Stimulated activated CD4-positive, alpha-beta T cell treated with anti-CD3 and anti-CD28 coated beads, Interleukin-15, amount 100 ng/mL, for 48 hours (primary cell): ENCODE measurements around the gene CCDC142.
A peak's percentile ranks its signal among the peaks of the same experiment; 100 is the strongest.
"Not testable (repeated sequence)": the region's sequence is repeated elsewhere in the genome, so short reads cannot be mapped to it uniquely, and the experiment has no call there.

Experiments used
- DNase-seq, 2 donors: peaks; one replicate each; pipeline ENCODE4 v3.0.0-alpha.2; 2020; ENCODE audit warnings: low read depth in 2 of 2

CCDC142 gene

DNA sequence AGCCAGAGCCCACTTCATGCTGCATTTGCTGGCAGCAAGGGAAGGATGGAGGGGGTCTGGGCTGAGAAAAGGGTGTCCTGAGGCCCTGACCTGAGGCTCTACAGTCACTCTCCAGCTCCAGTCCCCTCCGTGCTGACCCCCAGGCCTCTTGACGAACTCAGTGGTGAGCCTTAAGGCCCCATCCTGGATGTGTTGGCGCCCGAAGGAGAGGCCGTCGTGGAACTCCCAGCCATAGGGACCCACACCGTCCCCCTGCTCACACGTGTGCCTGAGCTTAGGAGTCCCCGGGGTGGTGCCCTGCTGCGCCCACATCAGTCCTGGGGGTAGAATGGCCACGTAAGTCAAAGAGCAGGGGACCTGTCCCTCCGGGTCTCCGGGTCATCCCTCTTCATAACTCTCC is 18.4 kb downstream of the CCDC142 start:
- no peak for DNase-seq

GRCh38 chr2:74462786-74463105 is 20.1 kb downstream of the CCDC142 start:
- DNase-seq = no peak

GRCh38 chr2:74462054-74462785 is 20.6 kb downstream of the CCDC142 start:
- DNase-seq = no peak

- no peak for DNase-seq
Observed at GRCh38 chr2:74461187-74462053, 21.4 kb downstream of the CCDC142 start.

DNA sequence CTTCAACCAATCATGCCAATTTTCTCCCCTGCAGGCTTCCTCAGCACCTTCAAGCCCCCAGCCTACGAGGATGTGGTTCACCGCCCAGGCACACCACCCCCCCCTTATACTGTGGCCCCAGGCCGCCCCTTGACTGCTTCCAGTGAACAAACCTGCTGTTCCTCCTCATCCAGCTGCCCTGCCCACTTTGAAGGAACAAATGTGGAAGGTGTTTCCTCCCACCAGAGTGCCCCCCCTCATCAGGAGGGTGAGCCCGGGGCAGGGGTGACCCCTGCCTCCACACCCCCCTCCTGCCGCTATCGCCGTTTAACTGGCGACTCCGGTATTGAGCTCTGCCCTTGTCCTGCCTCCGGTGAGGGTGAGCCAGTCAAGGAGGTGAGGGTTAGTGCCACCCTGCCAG is 22.6 kb downstream of the CCDC142 start:
- DNase-seq = not testable (repeated sequence)

DNA sequence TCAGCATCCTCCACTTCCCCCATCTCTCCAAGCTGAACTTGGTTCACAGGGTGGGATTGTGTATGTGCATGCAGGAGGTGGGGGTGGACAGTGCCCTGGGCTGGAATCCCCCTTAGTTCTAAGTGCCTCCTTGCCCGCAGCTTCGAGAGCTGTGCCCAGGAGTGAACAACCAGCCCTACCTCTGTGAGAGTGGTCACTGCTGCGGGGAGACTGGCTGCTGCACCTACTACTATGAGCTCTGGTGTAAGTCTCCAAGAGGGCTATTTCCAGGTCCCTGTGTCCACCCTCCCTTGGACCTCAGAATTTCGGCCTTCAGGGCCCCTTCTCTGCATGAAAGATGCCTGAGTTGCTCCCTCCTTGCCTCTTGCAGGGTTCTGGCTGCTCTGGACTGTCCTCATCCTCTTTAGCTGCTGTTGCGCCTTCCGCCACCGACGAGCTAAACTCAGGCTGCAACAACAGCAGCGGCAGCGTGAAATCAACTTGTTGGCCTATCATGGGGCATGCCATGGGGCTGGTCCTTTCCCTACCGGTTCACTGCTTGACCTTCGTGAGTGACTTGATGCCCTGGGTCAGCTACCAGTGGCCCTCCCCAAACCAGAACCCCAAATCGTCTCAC is 23.2 kb downstream of the CCDC142 start:
- not testable (repeated sequence) for DNase-seq

- DNase-seq = no peak
Observed at GRCh38 chr2:74458938-74459363, 23.8 kb downstream of the CCDC142 start.

GRCh38 chr2:74458132-74458937 is 24.5 kb downstream of the CCDC142 start, which contains the start of gene WBP1:
TSS of gene WBP1 (plus strand) at chr2:74458438. CDS start at chr2:74458603, 165 bp downstream.
- peak; percentile 99 for DNase-seq

DNA sequence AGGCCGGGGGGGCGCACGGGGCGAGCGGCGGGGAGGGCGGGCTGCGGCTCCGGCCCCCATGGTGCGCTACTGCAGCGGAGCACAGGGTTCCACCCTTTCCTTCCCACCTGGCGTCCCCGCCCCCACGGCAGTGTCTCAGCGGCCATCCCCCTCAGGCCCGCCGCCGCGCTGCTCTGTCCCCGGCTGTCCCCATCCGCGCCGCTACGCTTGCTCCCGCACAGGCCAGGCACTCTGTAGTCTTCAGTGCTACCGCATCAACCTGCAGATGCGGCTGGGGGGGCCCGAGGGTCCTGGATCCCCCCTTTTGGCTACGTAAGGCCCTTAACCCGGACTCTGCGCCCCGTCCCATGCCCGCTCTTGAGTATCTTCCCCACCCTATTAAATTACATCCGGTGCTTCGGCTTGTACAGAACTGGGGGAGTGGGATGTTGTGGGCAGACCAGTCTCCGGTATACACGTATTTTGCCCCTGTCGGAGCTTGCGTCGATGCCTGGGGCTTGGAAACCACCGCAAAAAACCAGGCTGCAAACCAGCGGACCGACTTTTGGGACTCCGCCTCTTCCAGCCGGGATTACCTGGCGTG is 25.2 kb downstream of the CCDC142 start:
- peak; percentile 64 to 76 for DNase-seq

DNA sequence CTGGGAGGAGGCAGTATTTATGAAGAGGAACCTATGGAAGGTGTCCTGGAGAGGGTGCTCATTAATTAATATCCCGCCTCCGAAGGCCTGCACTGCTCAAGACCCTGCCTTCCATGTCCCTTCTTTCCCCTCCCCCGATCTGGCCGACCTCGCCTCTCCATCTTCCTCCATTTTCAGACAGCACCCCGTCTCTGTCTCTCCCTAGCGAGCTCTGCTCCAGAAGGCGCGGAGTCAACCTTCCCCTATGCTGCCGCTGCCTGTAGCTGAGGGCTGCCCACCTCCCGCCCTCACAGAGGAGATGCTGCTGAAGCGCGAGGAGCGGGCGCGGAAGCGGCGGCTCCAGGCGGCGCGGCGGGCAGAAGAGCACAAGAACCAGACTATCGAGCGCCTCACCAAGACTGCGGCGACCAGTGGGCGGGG is 25.7 kb downstream of the CCDC142 start:
- DNase-seq = no peak

DNA sequence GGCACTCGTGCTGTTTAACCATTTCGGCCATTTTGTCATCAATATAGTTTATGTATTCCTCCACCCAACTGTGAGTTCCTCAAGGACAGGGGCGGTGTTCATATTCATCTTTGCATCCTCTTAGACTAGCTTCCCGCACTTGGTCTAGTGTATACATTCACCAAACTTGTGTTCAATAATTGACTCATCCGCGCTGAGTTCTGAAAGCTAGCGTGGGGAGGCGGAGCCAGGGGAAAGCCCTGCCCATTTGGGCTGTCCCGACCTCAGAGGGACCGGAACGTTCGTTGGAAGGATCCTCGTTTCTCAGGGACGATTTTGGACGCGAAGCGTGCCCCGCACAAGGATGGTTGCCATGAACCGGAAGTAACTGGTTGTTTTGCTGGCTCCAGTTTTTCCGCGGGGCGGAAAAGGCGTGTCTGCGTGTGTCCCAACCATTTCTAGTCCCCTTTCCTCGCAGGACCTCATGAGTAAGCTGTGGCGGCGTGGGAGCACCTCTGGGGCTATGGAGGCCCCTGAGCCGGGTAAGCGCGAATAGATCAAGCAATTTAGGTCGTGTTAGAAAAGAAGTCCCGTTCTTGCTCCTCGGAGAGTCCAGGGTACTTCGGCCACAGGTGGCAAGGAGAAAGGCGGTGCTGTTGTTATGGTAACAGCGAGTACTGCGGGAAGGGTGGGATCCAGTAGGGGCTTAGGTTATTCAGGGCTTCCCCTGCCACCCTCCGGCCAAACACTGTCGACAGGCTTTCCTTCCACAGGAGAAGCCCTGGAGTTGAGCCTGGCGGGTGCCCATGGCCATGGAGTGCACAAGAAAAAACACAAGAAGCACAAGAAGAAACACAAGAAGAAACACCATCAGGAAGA is 27.9 kb downstream of the CCDC142 start, which contains the start of gene INO80B:
Gene INO80B (plus strand): TSS at position 434 of the 858 bp plus-strand sequence. CDS start 30 bp downstream, at position 464.
- peak; percentile 96 for DNase-seq

GRCh38 chr2:74450570-74451190 is 32.1 kb downstream of the CCDC142 start:
- DNase-seq = no peak

GRCh38 chr2:74448771-74449170 is 34.0 kb downstream of the CCDC142 start:
- no peak for DNase-seq

DNA sequence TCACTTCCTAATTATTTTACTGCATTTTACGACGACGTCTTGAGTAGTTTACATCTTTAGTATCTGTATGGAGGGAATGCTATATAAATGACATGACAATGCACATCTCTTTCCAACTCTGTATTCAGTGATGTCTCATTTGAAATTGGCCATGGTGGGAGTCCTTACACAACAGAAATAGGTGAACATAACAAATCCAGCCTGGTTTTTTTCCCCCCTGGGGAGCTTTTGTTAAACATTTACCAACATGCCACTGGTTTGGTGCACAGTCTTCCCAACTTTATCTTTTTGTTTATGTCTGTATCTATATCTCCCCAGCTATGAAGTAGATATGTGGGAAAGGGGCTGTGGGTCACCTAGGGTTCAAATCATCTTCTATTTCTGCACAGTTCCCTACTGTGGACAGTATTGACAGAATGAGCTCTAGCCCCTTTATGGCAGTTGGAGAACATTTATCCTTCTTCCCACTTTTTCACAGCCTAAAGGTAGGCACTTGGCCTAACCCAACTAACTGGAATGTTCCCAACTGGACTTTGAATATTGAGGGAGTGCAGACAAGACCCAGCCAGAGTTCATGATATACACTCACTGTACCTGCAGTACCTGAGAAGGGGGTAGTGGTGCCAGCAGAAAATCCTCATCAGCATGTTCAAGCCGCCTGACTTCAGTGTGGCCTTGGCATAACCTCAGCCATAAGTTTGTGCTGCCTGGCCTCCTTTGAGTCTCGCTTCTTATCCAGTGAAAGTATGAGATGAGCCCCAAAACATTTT is 35.4 kb downstream of the CCDC142 start:
- DNase-seq = no peak

- DNase-seq = no peak
Observed at GRCh38 chr2:74444498-74445318, 38.1 kb downstream of the CCDC142 start.

DNA sequence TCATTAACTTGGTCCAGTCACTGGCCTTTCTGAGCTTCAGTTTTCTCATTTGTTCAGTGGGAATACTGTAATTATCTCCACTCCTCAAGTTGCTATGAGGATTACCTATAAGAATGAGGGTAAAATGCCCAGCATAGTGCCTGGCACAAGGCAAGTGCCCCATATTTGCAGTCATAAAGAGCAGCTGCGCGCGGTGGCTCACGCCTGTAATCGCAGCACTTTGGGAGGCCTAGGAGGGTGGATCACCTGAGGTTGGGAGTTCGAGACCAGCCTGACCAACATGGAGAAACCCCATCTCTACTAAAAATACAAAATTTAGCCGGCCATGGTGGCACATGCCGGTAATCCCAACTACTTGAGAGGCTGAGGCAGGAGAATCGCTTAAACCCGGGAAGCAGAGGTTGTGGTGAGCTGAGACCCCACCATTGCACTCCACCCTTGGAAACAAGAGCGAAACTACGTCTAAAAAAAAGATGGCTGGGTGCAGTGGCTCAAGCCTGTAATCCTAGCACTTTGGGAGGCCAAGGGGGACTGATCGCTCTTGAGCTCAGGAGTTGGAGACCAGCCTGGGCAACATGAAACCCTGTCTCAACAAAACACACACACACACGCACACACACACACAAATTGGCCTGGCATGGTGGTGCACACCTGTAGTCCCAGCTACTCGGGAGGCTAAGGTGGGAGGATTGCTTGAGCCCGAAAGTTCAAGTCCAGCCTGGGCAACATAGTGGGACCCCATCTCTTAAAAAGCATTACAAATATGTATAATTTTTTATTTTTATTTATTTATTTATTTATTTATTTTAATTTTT is 40.1 kb downstream of the CCDC142 start:
- not testable (repeated sequence) for DNase-seq
